GM12891 (cell line): ENCODE measurements around the gene CCDC170.

Experiments used
- DNase-seq: peaks from one replicate; pipeline ENCODE4 v3.0.0; 2011; ENCODE audit warnings: low spot score; ENCODE audit not compliant: insufficient read length
- FAIRE-seq: peaks from 2 replicates; lab custom pipeline; 2011; peaks lifted over from hg19 to GRCh38; lab: Jason Lieb, UNC
- PAX5 ChIP-seq: IDR thresholded peaks from 2 replicates; pipeline ENCODE4 v1.6.1; 2011; ENCODE audit warnings: low read length, moderate library complexity, mild to moderate bottlenecking; ENCODE audit not compliant: insufficient read depth, severe bottlenecking
- POLR2A ChIP-seq: IDR thresholded peaks from 2 replicates; pipeline ENCODE4 v1.6.1; 2011; ENCODE audit warnings: low read depth, low read length, control low read depth
- POLR2AphosphoS5 ChIP-seq: IDR thresholded peaks from 2 replicates; pipeline ENCODE4 v1.6.1; 2011; ENCODE audit warnings: low read depth, low read length, control low read depth
- POU2F2 ChIP-seq: IDR thresholded peaks from 2 replicates; pipeline ENCODE4 v1.6.1; 2011; ENCODE audit warnings: low read depth, mild to moderate bottlenecking, control low read depth, low read length, moderate library complexity
- SPI1 ChIP-seq: IDR thresholded peaks from 2 replicates; pipeline ENCODE4 v1.6.1; 2011; ENCODE audit warnings: low read depth, low read length, control low read depth
- TAF1 ChIP-seq: IDR thresholded peaks from 2 replicates; pipeline ENCODE4 v1.6.1; 2011; ENCODE audit warnings: low read depth, low read length, control low read depth

Gene CCDC170

GRCh38 chr6:151664390-151664789 lies 170.6 kb downstream of the CCDC170 start:
- no peak for TF ChIP-seq POU2F2
- no peak for TF ChIP-seq SPI1
- no peak for TF ChIP-seq POLR2A
- TF ChIP-seq PAX5, result no peak
- FAIRE-seq (no peak), DNase-seq (no peak)

- DNase-seq (no peak), FAIRE-seq (no peak)
- no peak for TF ChIP-seq PAX5
- TF ChIP-seq POLR2AphosphoS5, result no peak
- TF ChIP-seq SPI1, result no peak
- TF ChIP-seq TAF1, result no peak
- no peak for TF ChIP-seq POLR2A
- TF ChIP-seq POU2F2, result no peak
Measured at GRCh38 chr6:151665329-151665728, 171.5 kb downstream of the CCDC170 start.

GRCh38 chr6:151666526-151666925 lies 172.7 kb downstream of the CCDC170 start:
- TF ChIP-seq SPI1 (no peak), POU2F2 (no peak), POLR2A (no peak), TAF1 (no peak), PAX5 (no peak), POLR2AphosphoS5 (no peak)
- DNase-seq (no peak), FAIRE-seq (no peak)

GRCh38 chr6:151669208-151669560 lies 175.4 kb downstream of the CCDC170 start:
- FAIRE-seq (no peak), DNase-seq (no peak)
- TF ChIP-seq TAF1 (no peak), POLR2AphosphoS5 (no peak), POLR2A (no peak), POU2F2 (no peak), PAX5 (no peak), SPI1 (no peak)

GRCh38 chr6:151670116-151670515 lies 176.3 kb downstream of the CCDC170 start:
- FAIRE-seq (no peak), DNase-seq (no peak)
- TF ChIP-seq SPI1 (no peak), TAF1 (no peak), POU2F2 (no peak), POLR2AphosphoS5 (no peak), POLR2A (no peak), PAX5 (no peak)
